HG03280 (cell line): ENCODE data around the gene ADCY1.

Experiments
- ATAC-seq: cut with Tn5 transposase; IDR thresholded peaks from one replicate; pipeline ENCODE4 v1.9.1; 2021; ENCODE audit warnings: mild to moderate bottlenecking, moderate library complexity; ENCODE audit not compliant: unreplicated experiment

The ADCY1 gene

DNA sequence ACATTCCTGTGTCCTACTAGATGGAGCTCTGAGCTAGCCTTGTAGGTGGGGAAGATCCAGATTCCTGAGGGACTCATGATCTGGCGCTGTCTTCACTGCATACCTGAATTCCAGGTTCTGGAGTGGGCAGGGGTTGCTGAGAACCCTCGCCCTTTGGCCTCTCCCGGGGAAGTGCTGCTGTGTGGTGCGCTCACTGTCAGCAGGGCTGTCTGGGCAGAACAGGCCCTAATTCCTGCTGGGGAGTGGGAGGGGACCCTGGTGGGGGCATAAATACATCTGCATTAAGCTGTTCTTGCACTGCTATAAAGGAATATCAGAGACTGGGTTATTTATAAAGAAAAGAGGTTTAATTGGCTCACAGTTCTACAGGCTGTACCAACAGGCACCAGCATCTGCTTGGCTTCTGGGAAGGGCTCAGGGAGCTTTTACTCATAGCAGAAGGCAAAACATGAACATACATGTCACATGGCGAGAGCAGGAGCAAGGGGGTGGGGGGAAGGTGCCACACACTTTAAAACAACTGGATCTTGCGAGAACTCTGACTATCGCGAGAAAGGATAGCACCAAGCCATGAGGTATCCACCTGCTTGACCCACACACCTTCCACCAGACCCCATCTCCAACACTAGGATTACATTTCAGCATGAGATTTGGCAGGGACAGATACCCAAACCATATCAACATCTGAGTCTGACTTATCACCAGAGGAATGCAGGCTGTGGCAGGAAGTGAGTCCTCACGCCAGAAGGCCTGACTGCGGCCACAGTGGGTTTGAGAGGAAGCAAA, 115.0 kb downstream of the ADCY1 start:
- ATAC-seq, result no peak

DNA sequence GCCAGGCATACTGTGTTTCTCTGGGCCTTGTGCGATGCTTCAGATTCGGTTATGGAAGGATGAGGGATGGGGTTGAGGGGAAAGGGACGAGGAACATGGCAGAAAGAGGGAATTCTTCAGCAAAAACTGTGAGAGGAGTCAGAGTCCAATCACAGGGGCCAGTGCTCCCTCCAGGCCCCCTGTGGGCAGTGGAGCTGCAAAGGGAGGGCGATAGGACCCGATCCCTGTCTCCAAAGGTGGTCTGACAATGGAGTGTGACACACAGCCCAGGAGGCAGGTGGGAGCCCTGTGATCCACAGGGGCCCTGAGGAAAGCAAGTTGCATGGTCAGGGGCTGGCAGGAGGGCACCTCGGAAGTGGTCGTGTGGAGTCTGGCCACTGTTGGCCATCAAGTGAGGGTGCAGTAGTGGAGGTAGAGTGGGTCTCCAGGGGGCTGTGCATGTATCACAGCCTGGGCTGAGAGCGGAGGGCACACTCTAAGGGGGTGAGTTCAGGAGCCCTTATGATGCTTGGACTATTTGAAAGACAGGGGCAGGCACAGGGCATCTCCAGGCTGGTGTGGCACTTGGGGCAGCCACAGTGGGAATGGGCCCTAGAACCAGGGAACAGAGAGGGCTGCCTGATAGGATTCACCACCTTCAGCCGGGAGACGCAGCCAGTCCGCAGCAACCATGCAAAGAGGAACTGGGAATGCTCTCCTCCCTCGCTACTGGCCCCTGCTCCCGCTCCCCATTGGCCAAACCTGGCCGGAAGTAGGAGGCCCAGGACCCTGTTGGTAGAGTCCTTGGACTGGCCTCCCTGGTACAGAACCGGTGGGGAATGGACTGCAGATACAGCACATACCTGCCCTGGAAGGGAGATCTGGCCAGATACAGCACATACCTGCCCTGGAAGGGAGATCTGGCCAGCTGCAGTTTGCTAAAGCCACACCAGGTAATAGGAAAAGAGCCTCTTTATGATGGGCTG, 115.9 kb downstream of the ADCY1 start:
- ATAC-seq, result no peak

DNA sequence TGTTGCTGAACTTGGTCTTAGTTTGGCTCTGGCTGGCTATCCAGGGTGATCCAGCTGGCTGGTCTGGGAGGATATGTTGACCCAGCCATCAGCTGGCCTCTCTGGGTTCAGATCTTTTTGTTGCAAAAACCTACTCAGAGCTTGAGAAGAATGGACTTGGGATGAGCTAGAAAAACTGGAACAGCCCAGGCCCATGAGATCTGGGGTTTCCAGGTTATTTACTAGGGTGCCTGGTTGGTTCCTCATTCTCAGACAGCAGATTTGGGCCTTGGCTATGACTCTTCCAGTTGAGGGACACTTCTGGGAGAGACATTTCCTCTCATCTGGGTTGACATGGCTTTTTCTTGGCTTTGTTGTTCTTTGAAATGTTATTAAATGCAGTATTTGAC, 116.6 kb downstream of the ADCY1 start:
- no peak for ATAC-seq

DNA sequence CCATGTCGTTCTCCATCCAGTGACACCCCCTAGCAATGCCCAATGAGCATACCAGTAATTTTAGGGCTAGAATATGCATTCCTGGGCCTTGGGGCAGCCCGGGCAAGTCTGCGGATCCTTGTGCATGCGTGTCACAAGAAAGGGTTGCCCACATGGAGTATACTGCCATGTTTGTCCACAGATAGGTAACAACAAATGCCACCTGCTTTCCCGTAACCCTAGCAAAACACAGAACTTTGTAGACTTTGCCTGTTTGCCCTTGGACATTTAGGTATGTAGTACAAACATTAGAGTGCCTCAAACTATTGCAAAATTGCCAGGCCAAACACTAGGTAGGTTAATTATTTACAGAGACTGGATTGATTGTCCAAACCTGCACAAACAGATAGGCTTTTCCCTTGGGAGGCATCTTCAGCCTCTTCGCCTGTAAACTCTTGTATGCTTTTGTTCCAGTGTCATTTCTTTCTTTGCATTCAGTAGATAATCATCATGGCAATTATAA, 117.0 kb downstream of the ADCY1 start:
- ATAC-seq, result no peak

DNA sequence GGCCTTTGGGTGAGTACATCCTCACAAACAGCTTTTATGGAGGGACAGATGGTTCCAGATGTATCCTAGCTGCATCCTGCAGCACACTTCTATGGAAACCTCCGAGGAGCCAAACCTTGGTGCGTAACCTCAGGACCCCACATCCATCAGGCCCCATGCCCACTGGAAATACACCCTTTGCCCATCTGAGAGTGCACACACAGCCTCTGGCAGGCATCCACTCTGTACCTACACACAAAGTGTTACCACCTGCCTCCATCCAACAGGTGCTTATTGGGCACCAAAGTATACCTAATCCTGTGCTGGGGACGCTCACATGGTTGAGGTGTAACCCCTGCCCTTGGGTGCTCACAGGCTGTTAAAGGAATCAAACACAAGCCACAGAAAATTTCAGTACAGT, 117.9 kb downstream of the ADCY1 start:
- ATAC-seq, result no peak

DNA sequence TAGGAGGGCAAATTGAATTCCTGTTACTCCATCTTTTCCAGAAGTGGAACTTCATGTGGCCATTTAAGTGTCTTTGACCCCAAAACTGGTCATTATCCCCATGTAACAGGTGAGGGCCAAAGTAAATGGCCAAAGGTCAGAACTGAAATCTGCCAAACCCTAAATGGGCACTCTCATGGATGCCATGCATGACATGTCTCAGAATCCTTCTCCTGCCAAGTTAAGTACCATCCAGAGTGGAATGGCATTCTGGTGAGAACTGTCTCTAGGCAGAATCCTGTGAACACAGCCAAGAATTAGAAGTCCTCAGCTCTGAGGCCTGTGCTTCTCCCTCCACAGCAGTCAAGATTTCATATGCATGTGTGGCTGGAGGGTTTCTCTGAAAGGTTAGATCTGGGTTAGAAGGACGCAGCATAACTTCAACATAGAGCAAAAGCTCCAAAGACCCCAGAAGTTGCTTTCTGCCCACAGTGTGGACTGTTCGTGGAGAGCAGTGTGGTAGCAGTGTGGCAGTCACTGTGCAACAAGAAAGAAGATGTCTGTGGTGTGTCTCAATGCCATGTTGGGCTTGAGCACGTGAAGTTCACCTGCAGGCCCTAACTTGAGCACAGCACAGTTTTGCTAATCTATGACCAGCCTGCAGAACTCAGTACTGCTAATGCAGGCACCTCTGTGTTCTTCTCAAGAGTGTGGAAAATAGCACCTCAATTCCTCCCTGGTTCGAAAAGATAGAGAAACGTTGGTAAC, 121.3 kb downstream of the ADCY1 start:
- no peak for ATAC-seq

DNA sequence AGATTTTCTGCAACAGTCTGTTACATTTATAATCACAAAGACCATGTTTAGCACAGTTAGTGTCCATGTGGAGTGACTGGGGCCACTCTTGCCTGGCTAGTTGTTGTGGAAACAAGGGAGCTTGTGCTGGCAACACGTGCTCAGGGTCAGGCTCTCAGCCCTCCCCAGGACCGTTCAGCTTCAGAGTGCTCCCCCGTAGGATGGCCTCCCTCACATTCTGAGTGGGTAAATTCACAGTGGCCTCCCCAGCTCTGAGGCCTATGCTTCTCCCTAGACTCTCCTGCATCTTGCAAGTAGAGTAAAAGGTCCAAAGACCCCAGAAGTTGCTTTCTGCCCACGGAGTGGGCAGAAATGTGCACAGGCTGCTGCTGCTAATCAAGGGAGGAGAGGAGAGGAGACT, 122.3 kb downstream of the ADCY1 start:
- no peak for ATAC-seq

DNA sequence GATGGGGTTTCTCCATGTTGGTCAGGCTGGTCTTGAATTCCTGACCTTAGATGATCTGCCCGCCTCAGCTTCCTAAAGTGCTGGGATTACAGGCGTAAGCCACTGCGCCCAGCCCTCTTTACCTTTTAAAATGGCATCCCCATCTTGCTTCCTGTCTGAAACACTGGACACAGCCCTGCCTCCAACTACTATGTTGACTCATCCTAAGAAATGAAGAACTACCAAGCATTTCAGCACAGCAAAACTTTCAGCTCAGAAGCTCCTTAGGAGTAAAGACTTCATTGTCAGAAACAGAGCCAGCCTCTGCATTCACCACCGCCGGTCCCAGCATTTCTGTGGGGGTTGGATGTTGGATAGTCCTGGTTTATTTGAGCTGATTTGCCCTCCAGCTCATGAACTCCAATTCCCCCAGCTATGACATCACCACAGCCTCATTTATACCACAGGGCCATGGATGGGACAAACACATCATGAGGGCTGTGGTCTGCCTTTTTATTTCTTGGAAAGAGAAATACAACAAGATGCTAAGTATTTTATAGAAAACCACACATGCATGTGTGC, 123.5 kb downstream of the ADCY1 start:
- ATAC-seq, result no peak

DNA sequence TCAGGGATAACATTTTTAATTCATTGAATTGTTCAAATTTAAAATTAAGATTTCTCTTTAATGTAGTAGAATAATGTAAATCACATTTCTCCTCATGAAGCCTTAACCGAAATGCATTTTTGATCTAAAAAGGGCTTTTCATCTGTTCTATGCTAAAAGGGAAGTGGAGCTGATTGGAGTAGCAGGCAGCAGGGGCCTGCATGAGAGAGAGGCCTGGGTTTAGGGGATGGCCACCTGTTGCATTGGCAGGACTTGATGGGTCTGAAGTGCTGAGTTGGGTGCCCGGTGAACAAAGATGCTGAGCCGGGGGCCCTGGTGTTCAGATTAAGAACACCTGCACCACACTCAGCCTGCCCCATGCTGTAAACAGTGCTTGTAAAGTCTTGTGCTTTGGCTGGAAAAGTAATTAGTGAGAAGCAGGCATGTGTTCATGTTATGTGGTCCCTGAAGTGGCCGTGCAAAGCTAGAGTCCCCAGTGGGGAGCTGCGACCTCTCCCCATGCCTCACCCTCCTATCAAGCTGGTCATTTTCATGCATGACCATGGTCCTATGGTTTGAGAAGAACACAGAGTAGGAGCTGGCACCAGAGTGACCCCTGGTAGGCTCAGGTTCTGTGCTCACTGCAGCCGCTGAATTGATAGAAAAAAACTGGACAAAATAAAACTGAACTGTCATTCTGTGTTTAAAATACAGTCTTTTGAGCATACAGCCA, 124.3 kb downstream of the ADCY1 start:
- no peak for ATAC-seq

DNA sequence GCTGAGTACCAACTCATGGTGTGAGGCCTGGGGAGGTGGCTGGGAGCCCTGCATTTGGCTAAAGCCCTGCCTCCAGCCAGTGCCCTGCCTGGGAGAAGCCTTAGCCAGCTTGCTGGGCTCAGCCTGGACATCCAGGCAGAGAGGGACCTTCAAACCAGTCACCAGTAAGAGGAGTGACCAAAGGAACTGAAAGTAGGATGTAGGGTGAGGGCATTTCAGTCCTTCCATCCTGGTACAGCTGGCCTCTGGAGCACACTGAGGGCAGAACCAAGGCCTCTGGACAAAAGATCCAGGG, 124.8 kb downstream of the ADCY1 start:
- ATAC-seq, result no peak

DNA sequence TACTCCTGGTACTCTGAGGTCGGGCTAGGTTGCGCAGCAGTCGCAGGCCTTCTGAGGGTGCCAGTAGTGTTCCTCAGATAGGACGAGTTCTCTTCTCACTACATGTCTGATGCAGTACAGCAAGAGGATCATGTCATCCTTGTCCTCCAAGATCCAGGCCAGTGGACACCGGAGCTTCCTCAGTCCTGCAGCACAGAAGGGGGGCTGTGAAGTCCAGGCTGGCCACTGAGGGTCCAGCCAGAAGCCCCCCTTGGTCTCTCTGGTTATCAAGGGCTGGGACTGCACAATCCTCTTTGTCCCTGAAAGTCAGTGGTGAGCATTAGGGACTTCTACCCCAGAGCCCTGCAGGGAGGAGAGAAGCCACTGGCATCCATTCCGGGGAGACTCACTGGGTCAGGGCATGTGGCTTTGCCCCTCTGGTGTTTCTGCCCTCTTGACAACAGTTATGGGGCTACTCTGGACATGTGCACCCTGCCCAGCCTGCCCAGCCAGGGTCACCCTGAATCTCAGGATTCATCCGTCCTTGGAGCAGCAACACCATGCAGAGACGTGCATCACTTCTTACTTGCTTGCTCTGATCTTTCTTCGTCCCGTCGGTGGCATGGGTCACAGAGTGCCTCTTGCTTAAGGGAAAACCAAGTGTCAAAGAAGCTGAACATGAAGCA, 125.7 kb downstream of the ADCY1 start:
- no peak for ATAC-seq

DNA sequence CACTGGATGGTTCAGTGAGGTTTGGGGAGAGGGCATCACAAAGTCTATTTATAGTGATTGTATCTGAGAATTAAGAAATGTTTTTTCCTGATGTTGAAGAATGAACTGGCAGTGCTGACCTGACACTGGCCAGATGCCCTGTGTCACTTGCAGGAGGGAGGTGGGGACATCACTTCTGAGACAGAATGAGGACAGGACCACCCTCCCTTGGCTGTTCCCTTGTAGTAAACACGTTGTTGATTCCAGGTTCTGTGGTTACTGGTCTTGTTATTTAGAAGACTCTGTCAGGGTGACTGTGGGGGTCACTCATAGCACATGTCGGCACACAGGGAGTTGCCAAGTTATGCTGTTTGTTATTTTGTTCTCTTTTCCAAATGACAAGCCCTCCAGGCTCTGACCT, 126.4 kb downstream of the ADCY1 start:
- ATAC-seq, result no peak

DNA sequence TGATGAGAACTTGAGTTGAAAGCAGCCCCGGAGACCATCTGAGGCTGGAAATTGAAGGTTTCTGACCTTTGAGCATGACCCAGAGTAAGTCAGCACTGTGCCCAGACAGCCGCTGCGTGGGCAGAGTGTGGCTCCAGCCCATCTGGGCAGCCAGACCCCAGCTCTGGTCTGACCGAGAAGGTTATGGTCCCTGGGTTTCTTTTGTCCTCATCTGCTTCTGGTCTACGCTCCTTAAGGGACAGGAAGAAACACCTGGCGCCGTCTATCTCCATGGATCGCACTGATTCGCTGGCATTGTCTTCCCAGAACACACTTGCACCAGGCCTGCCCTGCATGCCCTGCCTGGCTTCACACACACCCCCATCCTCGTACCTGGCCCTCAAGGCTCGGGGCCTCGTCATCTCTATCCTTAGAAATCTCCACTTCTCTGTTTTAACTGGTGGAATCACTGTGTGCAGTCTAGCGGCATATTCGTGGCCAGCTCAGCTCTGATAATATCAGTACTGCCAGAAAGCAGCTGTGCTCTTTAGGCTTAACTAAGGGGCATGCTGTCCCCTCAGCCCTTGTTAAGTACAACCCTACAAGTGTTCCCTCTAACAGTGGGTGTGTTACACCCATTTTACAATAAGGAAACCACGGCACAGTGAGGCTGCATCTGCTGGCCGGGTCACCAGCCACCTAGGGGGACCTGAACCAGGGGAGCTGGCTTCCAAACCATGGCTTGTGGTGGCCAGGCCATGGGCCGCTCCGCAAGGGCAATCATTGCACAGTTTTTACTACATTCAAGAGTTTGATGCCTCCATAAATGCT, 127.7 kb downstream of the ADCY1 start:
- ATAC-seq, result no peak

DNA sequence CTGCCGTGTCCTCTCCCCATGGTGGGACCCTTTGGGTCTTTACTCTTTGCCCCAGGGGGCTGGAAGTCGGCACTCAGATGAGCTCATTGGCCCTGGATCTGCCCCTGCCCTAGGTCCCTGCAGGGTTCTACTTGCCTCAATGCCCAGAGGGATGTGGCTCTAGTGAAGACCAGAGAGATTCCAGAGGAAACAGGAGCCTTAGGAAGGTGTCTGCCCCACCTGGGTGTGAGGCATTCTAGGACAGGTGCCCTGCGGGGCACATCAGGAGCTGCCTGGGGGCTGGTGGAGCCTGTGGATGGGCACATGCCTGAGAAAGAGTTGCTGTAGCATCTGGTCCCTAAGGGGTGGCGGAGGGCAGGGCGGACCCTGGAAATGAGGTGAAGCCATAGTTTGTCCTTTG, 128.6 kb downstream of the ADCY1 start:
- no peak for ATAC-seq

DNA sequence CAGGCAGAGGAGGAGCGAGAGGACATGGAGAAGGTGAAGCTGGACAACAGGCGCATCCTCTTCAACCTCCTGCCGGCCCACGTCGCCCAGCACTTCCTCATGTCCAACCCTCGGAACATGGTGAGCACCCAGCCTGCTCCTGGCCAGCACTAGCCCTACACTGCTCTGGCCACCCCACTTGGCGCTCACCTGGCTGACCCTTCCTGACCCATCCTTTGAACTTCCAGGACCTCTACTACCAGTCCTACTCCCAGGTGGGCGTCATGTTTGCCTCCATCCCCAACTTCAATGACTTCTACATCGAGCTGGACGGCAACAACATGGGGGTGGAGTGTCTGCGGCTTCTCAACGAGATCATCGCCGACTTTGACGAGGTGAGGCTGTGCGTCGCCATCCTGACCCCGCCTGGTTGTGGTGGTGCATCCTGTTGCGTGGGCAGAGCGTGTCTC, 129.2 kb downstream of the ADCY1 start:
- ATAC-seq, result no peak

DNA sequence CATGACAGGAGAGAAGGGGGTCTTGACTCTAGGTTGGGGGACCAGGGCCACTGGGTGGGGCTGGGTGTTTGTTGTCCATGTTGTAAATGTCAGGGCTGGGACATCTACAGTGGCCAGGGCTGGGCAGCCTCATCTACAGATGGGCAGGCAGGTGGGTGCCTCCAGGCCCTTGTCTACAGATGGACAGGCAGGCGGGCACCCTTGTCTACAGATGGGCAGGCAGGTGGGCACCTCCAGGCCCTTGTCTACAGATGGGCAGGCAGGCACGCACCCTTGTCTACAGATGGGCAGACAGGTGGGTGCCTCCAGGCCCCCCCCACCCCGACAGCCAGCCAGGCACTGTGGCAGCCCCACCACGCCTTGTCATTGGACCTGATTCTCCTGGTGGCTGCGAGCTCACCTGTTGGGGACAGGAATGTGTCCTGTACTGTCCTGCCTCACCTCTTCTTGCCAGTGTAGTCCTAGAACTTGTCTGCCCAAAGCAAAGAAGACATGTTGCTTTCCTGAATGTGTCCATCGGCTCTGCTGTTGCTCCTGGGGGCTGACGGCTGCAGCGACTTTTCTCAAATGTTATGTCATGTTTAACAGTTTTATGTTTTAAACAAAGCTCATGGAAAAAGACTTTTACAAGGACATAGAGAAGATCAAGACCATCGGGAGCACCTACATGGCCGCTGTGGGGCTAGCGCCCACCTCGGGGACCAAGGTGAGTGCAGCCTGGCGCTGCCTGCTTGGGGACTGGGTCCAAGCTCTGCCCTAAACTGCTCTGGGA, 129.9 kb downstream of the ADCY1 start:
- no peak for ATAC-seq

DNA sequence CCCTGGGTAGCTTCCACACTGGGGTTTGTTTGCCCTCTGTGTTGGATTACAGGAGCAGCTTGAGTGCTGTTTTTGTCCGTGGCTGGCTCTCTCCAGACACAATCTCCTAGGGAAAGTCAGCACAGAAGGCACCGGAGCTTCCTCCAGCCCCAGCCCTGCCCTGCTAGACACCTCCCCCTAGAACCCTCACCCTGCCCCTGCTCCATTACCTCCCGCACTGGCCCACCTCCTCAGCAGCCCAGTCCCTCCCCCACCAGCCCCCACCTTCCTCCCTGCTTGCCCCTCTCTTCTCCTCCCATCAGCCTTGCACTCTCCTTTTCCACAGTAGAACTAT, 130.5 kb downstream of the ADCY1 start:
- no peak for ATAC-seq
